SK-N-SH (cell line): ENCODE measurements around the gene RFPL2. TPM values are rescaled to one million over a fixed set of nuclear protein-coding genes. Genes with fewer than 3 reads are reported as not detected.

Source experiments
- CTCF ChIA-PET: fragments of 300-600, 350-600 bp; formaldehyde crosslinking; extraction: SDS; loops from one replicate; lab custom pipeline; 2021; lab: Yijun Ruan, JAX
- POLR2A ChIA-PET: fragments of 350-600 bp; sonication (Branson Sonifier 250); formaldehyde crosslinking; extraction: SDS; loops from one replicate; lab custom pipeline; 2020; ENCODE audit warnings: antibody characterized with exemption, inconsistent platforms; lab: Yijun Ruan, JAX
- DNase-seq: peaks from one replicate; pipeline ENCODE4 v3.0.0; 2012
- H2AFZ ChIP-seq: fragments of 200-600 bp; sonication (generic); 2 replicates; pipeline ENCODE4 v1.8.1; 2016; ENCODE audit warnings: antibody characterized with exemption, mild to moderate bottlenecking, low read depth
- H3F3A ChIP-seq: fragments of 200-600 bp; sonication (generic); replicated peaks from 2 replicates; pipeline ENCODE3; 2016; ENCODE audit warnings: antibody characterized with exemption, mild to moderate bottlenecking; ENCODE audit not compliant: insufficient read depth
- H3K27ac ChIP-seq, 2 experiments: fragments of 200-500 bp in 1 of 2; fragments of 200-600 bp in 1 of 2; sonication (Bioruptor generic) in 1 of 2; sonication (generic), shearing (Covaris generic) in 1 of 2; 2 replicates each; pipeline versions ENCODE4 v1.5.1 to v1.6.1; 2014 to 2016; ENCODE audit warnings: low read depth in 2 of 2, inconsistent platforms in 1 of 2, low read length in 1 of 2, mild to moderate bottlenecking in 1 of 2, mixed read lengths in 1 of 2
- H3K27me3 ChIP-seq: fragments of 200-600 bp; sonication (generic), shearing (Covaris generic); 2 replicates; pipeline ENCODE4 v1.6.1; 2016; ENCODE audit warnings: mixed run types; ENCODE audit not compliant: insufficient read depth
- H3K36me3 ChIP-seq, 2 experiments: fragments of 200-500 bp in 1 of 2; fragments of 200-600 bp in 1 of 2; sonication (Bioruptor generic) in 1 of 2; sonication (generic) in 1 of 2; replicated peaks in 1 of 2; 2 replicates each; pipeline versions ENCODE3 to v1.5.1; 2014 to 2016; ENCODE audit warnings: low read length in 1 of 2, mild to moderate bottlenecking in 1 of 2; ENCODE audit not compliant: insufficient read depth in 2 of 2, control insufficient read depth in 1 of 2
- H3K4me1 ChIP-seq, 2 experiments: fragments of 200-500 bp in 1 of 2; fragments of 200-600 bp in 1 of 2; sonication (Bioruptor generic) in 1 of 2; sonication (generic), shearing (Covaris generic) in 1 of 2; 2 replicates each; pipeline versions ENCODE4 v1.5.1 to v1.6.1; 2014 to 2016; ENCODE audit warnings: low read depth in 1 of 2, low read length in 1 of 2, mixed run types in 1 of 2; ENCODE audit not compliant: insufficient read depth in 2 of 2, control insufficient read depth in 1 of 2
- H3K4me2 ChIP-seq: fragments of 200-600 bp; sonication (generic), shearing (Covaris generic); 2 replicates; pipeline ENCODE4 v1.6.1; 2017; ENCODE audit warnings: mixed run types
- H3K4me3 ChIP-seq, 2 experiments: fragments of 200-500 bp in 1 of 2; fragments of 200-600 bp in 1 of 2; sonication (Bioruptor generic) in 1 of 2; sonication (generic), shearing (Covaris generic) in 1 of 2; 2 replicates each; pipeline versions ENCODE4 v1.5.1 to v1.8.1; 2014 to 2016; ENCODE audit warnings: low read depth in 2 of 2, inconsistent platforms in 1 of 2, low read length in 1 of 2, mild to moderate bottlenecking in 1 of 2, mixed read lengths in 1 of 2, moderate library complexity in 1 of 2
- H3K79me2 ChIP-seq: fragments of 200-600 bp; sonication (generic); 2 replicates; pipeline ENCODE4 v1.8.1; 2017; ENCODE audit warnings: mild to moderate bottlenecking; ENCODE audit not compliant: insufficient read depth
- H3K9ac ChIP-seq: fragments of 200-600 bp; sonication (generic); 2 replicates; pipeline ENCODE4 v1.6.1; 2017; ENCODE audit warnings: mixed run types
- H3K9me2 ChIP-seq: fragments of 200-600 bp; sonication (generic); 2 replicates; pipeline ENCODE4 v1.6.1; 2017; ENCODE audit warnings: mixed run types
- H3K9me3 ChIP-seq: fragments of 200-600 bp; sonication (generic); 2 replicates; pipeline ENCODE4 v1.6.1; 2017; ENCODE audit warnings: mixed run types, mild to moderate bottlenecking, moderate library complexity
- H4K20me1 ChIP-seq: fragments of 200-600 bp; sonication (generic); 2 replicates; pipeline ENCODE4 v1.6.1; 2017; ENCODE audit warnings: mild to moderate bottlenecking, mixed run types; ENCODE audit not compliant: insufficient read depth
- ELF1 ChIP-seq: IDR thresholded peaks from 2 replicates; pipeline ENCODE4 v1.4.0; 2012
- EZH2phosphoT487 ChIP-seq: fragments of 200-600 bp; sonication (generic); IDR thresholded peaks from 2 replicates; pipeline ENCODE4 v1.6.1; 2017; ENCODE audit warnings: low read depth, mixed run types, mild to moderate bottlenecking, antibody characterized with exemption, moderate library complexity, borderline replicate concordance
- FOSL2 ChIP-seq: IDR thresholded peaks from 2 replicates; pipeline ENCODE4 v1.4.0; 2012; ENCODE audit warnings: low read depth, mild to moderate bottlenecking, moderate library complexity, borderline replicate concordance
- FOXM1 ChIP-seq: IDR thresholded peaks from 2 replicates; pipeline ENCODE4 v1.4.0; 2012; ENCODE audit warnings: low read depth, mild to moderate bottlenecking
- GABPA ChIP-seq: IDR thresholded peaks from 2 replicates; pipeline ENCODE4 v1.4.0; 2012; ENCODE audit warnings: low read depth, mild to moderate bottlenecking
- GATA2 ChIP-seq: sonication (generic); formaldehyde crosslinking; IDR thresholded peaks from 2 replicates; pipeline ENCODE4 v1.5.0; 2020; ENCODE audit warnings: mild to moderate bottlenecking, missing genetic modification reagents
- JUND ChIP-seq: IDR thresholded peaks from 2 replicates; pipeline ENCODE4 v1.4.0; 2012
- MEF2A ChIP-seq: IDR thresholded peaks from 2 replicates; pipeline ENCODE4 v1.4.0; 2012; ENCODE audit warnings: low read depth, borderline replicate concordance
- RXRA ChIP-seq: IDR thresholded peaks from 2 replicates; pipeline ENCODE4 v1.4.0; 2012; ENCODE audit warnings: low read depth, mild to moderate bottlenecking, borderline replicate concordance
- SIN3A ChIP-seq: IDR thresholded peaks from 2 replicates; pipeline ENCODE4 v1.6.1; 2012; ENCODE audit warnings: low read depth, mild to moderate bottlenecking, low read length, moderate library complexity, borderline replicate concordance
- TAF1 ChIP-seq: IDR thresholded peaks from 2 replicates; pipeline ENCODE4 v1.6.1; 2012; ENCODE audit warnings: low read depth, mild to moderate bottlenecking, low read length, moderate library complexity, borderline replicate concordance
- TCF12 ChIP-seq: IDR thresholded peaks from 2 replicates; pipeline ENCODE4 v1.4.0; 2012
- WGBS: methylation state at CpG from one replicate; pipeline ENCODE4 v1.1.6; 2017; ENCODE audit warnings: low lambda C conversion rate; 5-methylcytosine and 5-hydroxymethylcytosine counted together
- polyA plus RNA-seq, 3 experiments: library from polyadenylated mRNA; depleted of rRNA; stranded (reverse); fragments of >200 nt; gene quantifications; 2 replicates each; pipeline ENCODE4 v1.2.3, GENCODE V29; 2012
- TF ChIP-seq, protein P1 (sequence below): IDR thresholded peaks from 2 replicates; pipeline ENCODE4 v1.4.0; 2012; ENCODE audit warnings: low read depth
- TF ChIP-seq, protein P2 (sequence below): IDR thresholded peaks from 2 replicates; pipeline ENCODE4 v1.4.0; 2012; ENCODE audit warnings: low read depth, borderline replicate concordance
- TF ChIP-seq, protein P3 (sequence below): fragments of 150-350 bp; IDR thresholded peaks from 2 replicates; pipeline ENCODE4 v1.6.1; 2017; ENCODE audit warnings: antibody characterized with exemption, low read length, low read depth, borderline replicate concordance
- TF ChIP-seq, protein P4 (sequence below): fragments of 200-600 bp; sonication (generic); IDR thresholded peaks from 2 replicates; pipeline ENCODE4 v1.6.1; 2017; ENCODE audit warnings: antibody characterized with exemption, mild to moderate bottlenecking, moderate library complexity

The RFPL2 gene
- polyA plus RNA-seq, 1 of the 3 experiments (the other 2 are of a cell fraction), result 0.05 TPM

DNA sequence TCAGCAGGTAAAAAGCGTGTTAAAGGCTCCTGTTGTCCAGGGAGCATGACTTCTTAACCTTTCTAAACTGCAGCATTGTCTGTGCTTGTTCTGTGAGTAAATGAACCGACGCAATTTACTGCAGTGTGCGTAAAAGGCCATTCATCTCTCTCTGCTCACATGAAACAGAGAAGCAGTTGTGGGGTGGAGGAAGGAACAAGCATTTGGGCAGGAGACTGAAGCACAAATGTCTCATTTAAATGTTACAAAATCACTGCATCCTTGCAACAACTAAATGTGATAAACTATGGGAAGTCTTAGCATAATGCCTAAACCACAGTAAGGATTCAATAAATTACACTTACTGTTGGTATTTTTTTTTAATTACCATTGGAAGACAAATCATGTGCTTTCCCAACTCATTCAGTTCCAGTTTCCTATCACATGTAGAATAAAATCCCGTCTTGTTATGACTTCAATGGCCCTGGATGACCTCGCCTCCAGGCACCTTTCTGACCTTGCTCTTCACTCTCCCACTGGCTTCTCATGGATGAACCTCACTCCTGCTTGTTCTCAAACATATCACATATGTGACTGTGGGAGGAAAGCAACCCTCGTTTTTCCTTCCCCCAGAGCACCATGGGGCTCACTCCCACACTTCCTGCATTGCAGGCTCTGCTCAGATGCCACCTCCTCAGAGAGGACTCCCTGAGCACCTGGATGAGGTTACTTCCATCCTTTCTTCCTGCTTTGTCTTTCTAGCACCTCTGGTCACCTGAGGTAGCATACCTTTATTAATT, 21.6 kb upstream of the RFPL2 start:
- TF ChIP-seq ELF1, result no peak
- TF ChIP-seq, protein P1, sequence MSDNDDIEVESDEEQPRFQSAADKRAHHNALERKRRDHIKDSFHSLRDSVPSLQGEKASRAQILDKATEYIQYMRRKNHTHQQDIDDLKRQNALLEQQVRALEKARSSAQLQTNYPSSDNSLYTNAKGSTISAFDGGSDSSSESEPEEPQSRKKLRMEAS, result no peak
- no peak for TF ChIP-seq MEF2A
- TF ChIP-seq FOSL2, result no peak
- TF ChIP-seq RXRA, result no peak
- TF ChIP-seq TAF1, result no peak
- TF ChIP-seq FOXM1, result no peak
- TF ChIP-seq, protein P2, sequence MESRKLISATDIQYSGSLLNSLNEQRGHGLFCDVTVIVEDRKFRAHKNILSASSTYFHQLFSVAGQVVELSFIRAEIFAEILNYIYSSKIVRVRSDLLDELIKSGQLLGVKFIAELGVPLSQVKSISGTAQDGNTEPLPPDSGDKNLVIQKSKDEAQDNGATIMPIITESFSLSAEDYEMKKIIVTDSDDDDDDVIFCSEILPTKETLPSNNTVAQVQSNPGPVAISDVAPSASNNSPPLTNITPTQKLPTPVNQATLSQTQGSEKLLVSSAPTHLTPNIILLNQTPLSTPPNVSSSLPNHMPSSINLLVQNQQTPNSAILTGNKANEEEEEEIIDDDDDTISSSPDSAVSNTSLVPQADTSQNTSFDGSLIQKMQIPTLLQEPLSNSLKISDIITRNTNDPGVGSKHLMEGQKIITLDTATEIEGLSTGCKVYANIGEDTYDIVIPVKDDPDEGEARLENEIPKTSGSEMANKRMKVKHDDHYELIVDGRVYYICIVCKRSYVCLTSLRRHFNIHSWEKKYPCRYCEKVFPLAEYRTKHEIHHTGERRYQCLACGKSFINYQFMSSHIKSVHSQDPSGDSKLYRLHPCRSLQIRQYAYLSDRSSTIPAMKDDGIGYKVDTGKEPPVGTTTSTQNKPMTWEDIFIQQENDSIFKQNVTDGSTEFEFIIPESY, result no peak
- TF ChIP-seq, protein P3, sequence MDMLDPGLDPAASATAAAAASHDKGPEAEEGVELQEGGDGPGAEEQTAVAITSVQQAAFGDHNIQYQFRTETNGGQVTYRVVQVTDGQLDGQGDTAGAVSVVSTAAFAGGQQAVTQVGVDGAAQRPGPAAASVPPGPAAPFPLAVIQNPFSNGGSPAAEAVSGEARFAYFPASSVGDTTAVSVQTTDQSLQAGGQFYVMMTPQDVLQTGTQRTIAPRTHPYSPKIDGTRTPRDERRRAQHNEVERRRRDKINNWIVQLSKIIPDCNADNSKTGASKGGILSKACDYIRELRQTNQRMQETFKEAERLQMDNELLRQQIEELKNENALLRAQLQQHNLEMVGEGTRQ, result no peak
- no peak for TF ChIP-seq EZH2phosphoT487
- TF ChIP-seq JUND, result no peak
- no peak for TF ChIP-seq SIN3A
- TF ChIP-seq GABPA, result no peak
- no peak for TF ChIP-seq GATA2 (CRISPR knock-in tag)
- TF ChIP-seq TCF12, result no peak
- TF ChIP-seq, protein P4, sequence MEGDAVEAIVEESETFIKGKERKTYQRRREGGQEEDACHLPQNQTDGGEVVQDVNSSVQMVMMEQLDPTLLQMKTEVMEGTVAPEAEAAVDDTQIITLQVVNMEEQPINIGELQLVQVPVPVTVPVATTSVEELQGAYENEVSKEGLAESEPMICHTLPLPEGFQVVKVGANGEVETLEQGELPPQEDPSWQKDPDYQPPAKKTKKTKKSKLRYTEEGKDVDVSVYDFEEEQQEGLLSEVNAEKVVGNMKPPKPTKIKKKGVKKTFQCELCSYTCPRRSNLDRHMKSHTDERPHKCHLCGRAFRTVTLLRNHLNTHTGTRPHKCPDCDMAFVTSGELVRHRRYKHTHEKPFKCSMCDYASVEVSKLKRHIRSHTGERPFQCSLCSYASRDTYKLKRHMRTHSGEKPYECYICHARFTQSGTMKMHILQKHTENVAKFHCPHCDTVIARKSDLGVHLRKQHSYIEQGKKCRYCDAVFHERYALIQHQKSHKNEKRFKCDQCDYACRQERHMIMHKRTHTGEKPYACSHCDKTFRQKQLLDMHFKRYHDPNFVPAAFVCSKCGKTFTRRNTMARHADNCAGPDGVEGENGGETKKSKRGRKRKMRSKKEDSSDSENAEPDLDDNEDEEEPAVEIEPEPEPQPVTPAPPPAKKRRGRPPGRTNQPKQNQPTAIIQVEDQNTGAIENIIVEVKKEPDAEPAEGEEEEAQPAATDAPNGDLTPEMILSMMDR, result no peak
- POLR2A ChIA-PET, result no interaction called here
- H4K20me1 ChIP-seq, result no peaks in the 10 kb centered on the region
- H3K9ac ChIP-seq, result no peak overlapping the region
- H3K9me3 ChIP-seq, result no peaks in the 10 kb centered on the region
- WGBS, result 68% methylated on average over 7 of the region's 7 CpGs
- CTCF ChIA-PET, result interaction anchor here (1.2 kb wide), 1 partner anchor 40 kb away, joined by 4 read pairs; no protein-coding TSS in a partner anchor
- no peak overlapping the region for H3K4me3 ChIP-seq
- no peaks in the 10 kb centered on the region for H3K9me2 ChIP-seq
- H3K27ac ChIP-seq, result no peak overlapping the region
- no peaks in the 10 kb centered on the region for H3F3A ChIP-seq
- H3K4me1 ChIP-seq, result no peaks in the 10 kb centered on the region
- no peak overlapping the region for H3K4me2 ChIP-seq
- DNase-seq, result no peak
- H3K36me3 ChIP-seq, result no peaks in the 10 kb centered on the region
- H3K79me2 ChIP-seq, result no peaks in the 10 kb centered on the region
- H2AFZ ChIP-seq, result no peak overlapping the region
- H3K27me3 ChIP-seq, result no peaks in the 10 kb centered on the region
